IMR-90 (cell line): Measurements from ENCODE around the gene TTLL7. TPM values are rescaled to one million over a fixed set of nuclear protein-coding genes. Genes with fewer than 3 reads are reported as not detected.

Experiments
- ATAC-seq: fragments of 200-7000 bp; cut with Tn5 transposase; 2 replicates; pipeline ENCODE4 v1.9.1; 2020; ENCODE audit warnings: low read depth, mild to moderate bottlenecking, moderate library complexity
- BruUV-seq: library from RNA; stranded (reverse); fragments of 400-500 nt; replicated peaks from 2 replicates; lab custom pipeline; 2021; lab: Mats Ljungman, UMichigan
- CTCF ChIA-PET: fragments of 300-600 bp; formaldehyde crosslinking; extraction: SDS; loops from one replicate; lab custom pipeline; 2021; ENCODE audit warnings: antibody characterized with exemption; lab: Yijun Ruan, JAX
- POLR2A ChIA-PET: fragments of 300-600 bp; sonication (Branson Sonifier 250); formaldehyde crosslinking; loops from one replicate; lab custom pipeline; 2022; ENCODE audit warnings: antibody characterized with exemption; ENCODE audit not compliant: unreplicated experiment; lab: Charles Lee
- DNase-seq: peaks from one replicate; pipeline ENCODE4 v3.0.0; 2013
- H2AFZ ChIP-seq: replicated peaks from 2 replicates; pipeline ENCODE3; 2013; ENCODE audit warnings: low read length, mild to moderate bottlenecking; ENCODE audit not compliant: poor library complexity
- H2AK5ac ChIP-seq: 2 replicates; pipeline ENCODE4 v1.6.1; 2013; ENCODE audit warnings: low read depth, low read length, inconsistent platforms
- H2AK9ac ChIP-seq: replicated peaks from 2 replicates; pipeline ENCODE3; 2013; ENCODE audit warnings: mild to moderate bottlenecking, low read depth, low read length, moderate library complexity; ENCODE audit not compliant: poor library complexity
- H2BK120ac ChIP-seq: 2 replicates; pipeline ENCODE4 v1.6.1; 2013; ENCODE audit warnings: low read depth, low read length, inconsistent platforms
- H2BK15ac ChIP-seq: 3 replicates; pipeline ENCODE4 v1.6.1; 2013; ENCODE audit warnings: low read depth, low read length, inconsistent platforms
- H2BK20ac ChIP-seq: 2 replicates; pipeline ENCODE4 v1.6.1; 2013; ENCODE audit warnings: low read depth, mild to moderate bottlenecking, inconsistent platforms, low read length, moderate library complexity
- H2BK5ac ChIP-seq: 2 replicates; pipeline ENCODE4 v1.6.1; 2013; ENCODE audit warnings: mild to moderate bottlenecking, low read depth, low read length, inconsistent platforms; ENCODE audit not compliant: poor library complexity, severe bottlenecking
- H3K14ac ChIP-seq: replicated peaks from 2 replicates; pipeline ENCODE4 v1.6.1; 2013; ENCODE audit warnings: low read depth, low read length, inconsistent platforms
- H3K18ac ChIP-seq: 2 replicates; pipeline ENCODE4 v1.6.1; 2013; ENCODE audit warnings: low read depth, low read length, control low read depth
- H3K23ac ChIP-seq: 2 replicates; pipeline ENCODE4 v1.6.1; 2013; ENCODE audit warnings: low read depth, low read length, inconsistent platforms
- H3K27ac ChIP-seq: 2 replicates; pipeline ENCODE4 v1.5.1; 2013; ENCODE audit warnings: mild to moderate bottlenecking, control low read depth, low read length; ENCODE audit not compliant: insufficient read depth
- H3K27me3 ChIP-seq: 2 replicates; pipeline ENCODE4 v1.6.1; 2013; ENCODE audit warnings: low read length; ENCODE audit not compliant: control insufficient read depth, insufficient read depth
- H3K36me3 ChIP-seq: 2 replicates; pipeline ENCODE4 v1.6.1; 2013; ENCODE audit warnings: low read length, mixed read lengths; ENCODE audit not compliant: control insufficient read depth, insufficient read depth
- H3K4ac ChIP-seq: 2 replicates; pipeline ENCODE4 v1.6.1; 2013; ENCODE audit warnings: low read depth, low read length, inconsistent platforms
- H3K4me1 ChIP-seq: 2 replicates; pipeline ENCODE4 v1.6.1; 2013; ENCODE audit warnings: low read length, mixed read lengths; ENCODE audit not compliant: control insufficient read depth, insufficient read depth
- H3K4me2 ChIP-seq: 2 replicates; pipeline ENCODE4 v1.6.1; 2013; ENCODE audit warnings: low read depth, mild to moderate bottlenecking, control low read depth, low read length, moderate library complexity
- H3K4me3 ChIP-seq: 2 replicates; pipeline ENCODE4 v1.5.1; 2013; ENCODE audit warnings: low read depth, mild to moderate bottlenecking, control low read depth, low read length, moderate library complexity; ENCODE audit not compliant: insufficient read depth
- H3K56ac ChIP-seq: 2 replicates; pipeline ENCODE4 v1.6.1; 2013; ENCODE audit warnings: low read length, inconsistent platforms; ENCODE audit not compliant: insufficient read depth; ENCODE audit errors: extremely low read depth
- H3K79me1 ChIP-seq, 2 experiments: 2 replicates each; pipeline ENCODE4 v1.6.1; 2013; ENCODE audit warnings: low read length in 2 of 2, inconsistent platforms in 1 of 2, low read depth in 1 of 2
- H3K9ac ChIP-seq: 2 replicates; pipeline ENCODE4 v1.6.1; 2013; ENCODE audit warnings: low read depth, low read length, control low read depth
- H3K9me1 ChIP-seq: 2 replicates; pipeline ENCODE4 v1.6.1; 2013; ENCODE audit warnings: low read length, inconsistent platforms; ENCODE audit not compliant: insufficient read depth
- H3K9me3 ChIP-seq: 2 replicates; pipeline ENCODE4 v1.6.1; 2013; ENCODE audit warnings: low read length; ENCODE audit not compliant: control insufficient read depth, insufficient read depth
- H4K20me1 ChIP-seq: 2 replicates; pipeline ENCODE4 v1.6.1; 2013; ENCODE audit warnings: low read length, inconsistent platforms; ENCODE audit not compliant: insufficient read depth
- H4K5ac ChIP-seq: 2 replicates; pipeline ENCODE4 v1.6.1; 2013; ENCODE audit warnings: mild to moderate bottlenecking, low read depth, low read length, control low read depth
- H4K8ac ChIP-seq, 2 experiments: 2 replicates each; pipeline ENCODE4 v1.6.1; 2013; ENCODE audit warnings: low read depth in 2 of 2, low read length in 2 of 2, control low read depth in 1 of 2, inconsistent platforms in 1 of 2
- H4K91ac ChIP-seq: 2 replicates; pipeline ENCODE4 v1.6.1; 2013; ENCODE audit warnings: low read depth, low read length, inconsistent platforms; ENCODE audit not compliant: insufficient read depth
- BHLHE40 ChIP-seq: fragments of 150-350 bp; IDR thresholded peaks from 2 replicates; pipeline ENCODE4 v1.6.1; 2016; ENCODE audit warnings: mild to moderate bottlenecking, low read depth, low read length
- MAFK ChIP-seq: IDR thresholded peaks from 2 replicates; pipeline ENCODE4 v1.6.1; 2012; ENCODE audit warnings: low read depth, low read length, improper control_type of control experiment
- NFE2L2 ChIP-seq: fragments of 150-350 bp; IDR thresholded peaks from 2 replicates; pipeline ENCODE4 v1.6.1; 2016; ENCODE audit warnings: low read depth, mild to moderate bottlenecking, low read length
- POLR2A ChIP-seq: IDR thresholded peaks from 2 replicates; pipeline ENCODE4 v1.6.1; 2012; ENCODE audit warnings: mild to moderate bottlenecking, low read depth, low read length
- RCOR1 ChIP-seq: IDR thresholded peaks from 2 replicates; pipeline ENCODE4 v1.6.1; 2012; ENCODE audit warnings: mild to moderate bottlenecking, low read length, improper control_type of control experiment; ENCODE audit not compliant: insufficient replicate concordance
- RFX5 ChIP-seq: IDR thresholded peaks from 2 replicates; pipeline ENCODE4 v1.8.0; 2012; ENCODE audit warnings: low read depth, mild to moderate bottlenecking, low read length, moderate library complexity
- SMC3 ChIP-seq: fragments of 150-350 bp; IDR thresholded peaks from 2 replicates; pipeline ENCODE4 v1.6.1; 2016; ENCODE audit warnings: low read depth, mild to moderate bottlenecking, antibody characterized with exemption, low read length, moderate library complexity
- WGBS, 2 experiments: methylation state at CpG; one replicate each; pipeline versions ENCODE4 v1.1.5 to v1.1.7; 2013; ENCODE audit warnings: missing lambda C conversion rate in 2 of 2; ENCODE audit not compliant: insufficient read length in 1 of 2; ENCODE audit errors: extremely low coverage in 2 of 2; 5-methylcytosine and 5-hydroxymethylcytosine counted together
- dilution Hi-C: fragments of 300-500 bp; cut with HindIII; formaldehyde crosslinking; loops from one replicate; pipeline ENCODE4 v1.14.3; 2018; ENCODE audit warnings: low sequenced_read_pairs; ENCODE audit not compliant: unreplicated experiment
- in situ Hi-C: fragments of 300-500 bp; cut with MboI; formaldehyde crosslinking; loops from 3 replicates; pipeline ENCODE4 v1.14.3; 2019; ENCODE audit warnings: low sequenced_read_pairs, inconsistent platforms, mixed read lengths
- intact Hi-C: fragments of 100-400 bp; cut with micrococcal nuclease; formaldehyde crosslinking; loops from 2 replicates; pipeline ENCODE4 v1.10.0; 2022
- polyA plus RNA-seq, 3 experiments: library from polyadenylated mRNA; depleted of rRNA; stranded (reverse); fragments of >200 nt; gene quantifications; 2 replicates each; pipeline ENCODE4 v1.2.3, GENCODE V29; 2012; ENCODE audit warnings: low replicate concordance in 1 of 3
- total RNA-seq: library from RNA; depleted of rRNA; stranded (reverse); fragments of >200 nt; gene quantifications from 2 replicates; pipeline ENCODE4 v1.2.3, GENCODE V29; 2012
- TF ChIP-seq, protein P1 (sequence below): conservative IDR thresholded peaks from 2 replicates; pipeline ENCODE4 v1.5.1; 2012; ENCODE audit warnings: mild to moderate bottlenecking, low read depth, low read length, improper control_type of control experiment
- TF ChIP-seq, protein P2 (sequence below): fragments of 150-350 bp; IDR thresholded peaks from 2 replicates; pipeline ENCODE4 v1.6.1; 2017; ENCODE audit warnings: mild to moderate bottlenecking, antibody characterized with exemption, low read length, low read depth

The TTLL7 gene
- total and polyA plus RNA-seq, 2 of the 4 experiments (the other 2 are of a cell fraction) = 5.7 to 8.1 TPM

- Histone ChIP-seq H4K5ac (no peak overlapping the region), H2BK5ac (no peak overlapping the region), H3K27me3 (no peaks in the 10 kb centered on the region), H4K91ac (no peak overlapping the region), H3K4me2 (no peak overlapping the region), H3K23ac (no peak overlapping the region), H4K20me1 (no peaks in the 10 kb centered on the region; the same call in 1 of the 2 replicates), H3K4me1 (no peaks in the 10 kb centered on the region; the same call in 1 of the 2 replicates), H3K9me3 (no peaks in the 10 kb centered on the region), H3K4me3 (no peak overlapping the region), H3K36me3 (no peaks in the 10 kb centered on the region), H3K9me1 (no peaks in the 10 kb centered on the region; the same call in 1 of the 2 replicates), H3K56ac (no peak overlapping the region), H3K27ac (no peak overlapping the region), H2AK5ac (no peak overlapping the region), H2AK9ac (no peak overlapping the region), H2AFZ (no peak overlapping the region), H2BK15ac (no peak overlapping the region), H3K14ac (no peak overlapping the region), H3K18ac (no peak overlapping the region), H2BK20ac (no peak overlapping the region), H3K9ac (no peak overlapping the region), H3K4ac (no peak overlapping the region), H4K8ac (no peak overlapping the region), H3K79me1 (peaks cover 5 to 29% of the 10 kb centered on the region in 2 experiments; a peak in 3 of 4 replicates), H2BK120ac (no peak overlapping the region)
- ATAC-seq (no peak), DNase-seq (no peak)
- no peak for TF ChIP-seq MAFK
- TF ChIP-seq, protein P1, sequence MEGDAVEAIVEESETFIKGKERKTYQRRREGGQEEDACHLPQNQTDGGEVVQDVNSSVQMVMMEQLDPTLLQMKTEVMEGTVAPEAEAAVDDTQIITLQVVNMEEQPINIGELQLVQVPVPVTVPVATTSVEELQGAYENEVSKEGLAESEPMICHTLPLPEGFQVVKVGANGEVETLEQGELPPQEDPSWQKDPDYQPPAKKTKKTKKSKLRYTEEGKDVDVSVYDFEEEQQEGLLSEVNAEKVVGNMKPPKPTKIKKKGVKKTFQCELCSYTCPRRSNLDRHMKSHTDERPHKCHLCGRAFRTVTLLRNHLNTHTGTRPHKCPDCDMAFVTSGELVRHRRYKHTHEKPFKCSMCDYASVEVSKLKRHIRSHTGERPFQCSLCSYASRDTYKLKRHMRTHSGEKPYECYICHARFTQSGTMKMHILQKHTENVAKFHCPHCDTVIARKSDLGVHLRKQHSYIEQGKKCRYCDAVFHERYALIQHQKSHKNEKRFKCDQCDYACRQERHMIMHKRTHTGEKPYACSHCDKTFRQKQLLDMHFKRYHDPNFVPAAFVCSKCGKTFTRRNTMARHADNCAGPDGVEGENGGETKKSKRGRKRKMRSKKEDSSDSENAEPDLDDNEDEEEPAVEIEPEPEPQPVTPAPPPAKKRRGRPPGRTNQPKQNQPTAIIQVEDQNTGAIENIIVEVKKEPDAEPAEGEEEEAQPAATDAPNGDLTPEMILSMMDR = no peak
- no peak for TF ChIP-seq SMC3
- no peak for TF ChIP-seq RFX5
- no peak for TF ChIP-seq NFE2L2
- no peak for TF ChIP-seq RCOR1
- TF ChIP-seq, protein P2, sequence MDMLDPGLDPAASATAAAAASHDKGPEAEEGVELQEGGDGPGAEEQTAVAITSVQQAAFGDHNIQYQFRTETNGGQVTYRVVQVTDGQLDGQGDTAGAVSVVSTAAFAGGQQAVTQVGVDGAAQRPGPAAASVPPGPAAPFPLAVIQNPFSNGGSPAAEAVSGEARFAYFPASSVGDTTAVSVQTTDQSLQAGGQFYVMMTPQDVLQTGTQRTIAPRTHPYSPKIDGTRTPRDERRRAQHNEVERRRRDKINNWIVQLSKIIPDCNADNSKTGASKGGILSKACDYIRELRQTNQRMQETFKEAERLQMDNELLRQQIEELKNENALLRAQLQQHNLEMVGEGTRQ = no peak
- TF ChIP-seq POLR2A = no peak
- no peak for TF ChIP-seq BHLHE40
- WGBS, 2 experiments = no CpG with 5 or more reads among the region's 1 CpG
- in situ Hi-C loops = no loop called here
- no TSS peak for BruUV-seq
- dilution Hi-C loops = no loop called here
- intact Hi-C loops = no loop called here
- CTCF ChIA-PET = no interaction called here
- POLR2A ChIA-PET = no interaction called here
Observed at GRCh38 chr1:83995649-83996048, 3.3 kb downstream of the TTLL7 start.
